Measurements from ENCODE around the gene OR2AG1. TPM values are rescaled to one million over a fixed set of nuclear protein-coding genes. Genes with fewer than 3 reads are reported as not detected.
A peak's percentile ranks its signal among the peaks of the same experiment; 100 is the strongest.

The OR2AG1 gene
- total RNA-seq, 2 experiments from 2014 or later = not detected

- no peaks in the 10 kb centered on the region for H4K20me1 ChIP-seq (ENCODE audit: insufficient read depth, low read length)
- peaks cover 5% of the 10 kb centered on the region; the same call in 1 of the 2 replicates for H3K9me3 ChIP-seq (ENCODE audit: low read length)
- no peak overlapping the region for H3K4me3 ChIP-seq (ENCODE audit: low read depth, low read length, poor library complexity, severe bottlenecking)
- no peak for DNase-seq (ENCODE audit: low spot score)
- H3K27ac ChIP-seq (ENCODE audit: low read depth, low read length, poor library complexity, severe bottlenecking) = no peak overlapping the region
- H2AFZ ChIP-seq (ENCODE audit: low read length) = peak overlapping the region; percentile 85; the same call in 1 of the 2 replicates
- peaks cover 25% of the 10 kb centered on the region for H3K4me1 ChIP-seq (ENCODE audit: insufficient read depth, low read length, poor library complexity, severe bottlenecking)
- no TSS peak for BruUV-seq (replicated peaks)
- ChIA-PET CTCF (ENCODE audit: unreplicated experiment) (interaction anchor here (1.1 to 2.3 kb wide), 3 partner anchors 8 to 64 kb away, joined by 3 to 12 read pairs (median 6); partner anchors contain the start of gene MRPL17), POLR2A (interaction anchor here (0.6 to 2.6 kb wide), 8 partner anchors 9 to 831 kb away, joined by 3 to 8 read pairs (median 4); no protein-coding TSS in a partner anchor)
- peak overlapping the region; percentile 61; the same call in 1 of the 2 replicates for H3K4me2 ChIP-seq (ENCODE audit: low read length)
- TF ChIP-seq EZH2phosphoT487 (IDR thresholded peaks at IDR 0.05; ENCODE audit: borderline replicate concordance, low read depth, low read length) = no peak
- TF ChIP-seq, protein P1, sequence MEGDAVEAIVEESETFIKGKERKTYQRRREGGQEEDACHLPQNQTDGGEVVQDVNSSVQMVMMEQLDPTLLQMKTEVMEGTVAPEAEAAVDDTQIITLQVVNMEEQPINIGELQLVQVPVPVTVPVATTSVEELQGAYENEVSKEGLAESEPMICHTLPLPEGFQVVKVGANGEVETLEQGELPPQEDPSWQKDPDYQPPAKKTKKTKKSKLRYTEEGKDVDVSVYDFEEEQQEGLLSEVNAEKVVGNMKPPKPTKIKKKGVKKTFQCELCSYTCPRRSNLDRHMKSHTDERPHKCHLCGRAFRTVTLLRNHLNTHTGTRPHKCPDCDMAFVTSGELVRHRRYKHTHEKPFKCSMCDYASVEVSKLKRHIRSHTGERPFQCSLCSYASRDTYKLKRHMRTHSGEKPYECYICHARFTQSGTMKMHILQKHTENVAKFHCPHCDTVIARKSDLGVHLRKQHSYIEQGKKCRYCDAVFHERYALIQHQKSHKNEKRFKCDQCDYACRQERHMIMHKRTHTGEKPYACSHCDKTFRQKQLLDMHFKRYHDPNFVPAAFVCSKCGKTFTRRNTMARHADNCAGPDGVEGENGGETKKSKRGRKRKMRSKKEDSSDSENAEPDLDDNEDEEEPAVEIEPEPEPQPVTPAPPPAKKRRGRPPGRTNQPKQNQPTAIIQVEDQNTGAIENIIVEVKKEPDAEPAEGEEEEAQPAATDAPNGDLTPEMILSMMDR (conservative IDR thresholded peaks at IDR 0.05; ENCODE audit: low read length) = no peak
- no peaks in the 10 kb centered on the region; the same call in 1 of the 2 replicates for H3K9me2 ChIP-seq (ENCODE audit: insufficient read depth, low read length)
- no peaks in the 10 kb centered on the region; the same call in 1 of the 2 replicates for H3K36me3 ChIP-seq (ENCODE audit: insufficient read depth, low read length)
- intact Hi-C loops (cut with micrococcal nuclease; ENCODE audit: unreplicated experiment) = no loop called here
- no peaks in the 10 kb centered on the region for H3K79me2 ChIP-seq (ENCODE audit: insufficient read depth, low read depth, low read length)
These were observed 35.6 kb upstream of the OR2AG1 start for GRCh38 chr11:6747097-6747668.

GRCh38 chr11:6755303-6755952 is 27.4 kb upstream of the OR2AG1 start:
- BruUV-seq (replicated peaks) = no TSS peak
- Histone ChIP-seq H3K4me2 (ENCODE audit: low read length) (no peak overlapping the region), H3K4me3 (ENCODE audit: low read depth, low read length, poor library complexity, severe bottlenecking) (no peak overlapping the region), H3K36me3 (ENCODE audit: insufficient read depth, low read length) (no peaks in the 10 kb centered on the region), H3K9me2 (ENCODE audit: insufficient read depth, low read length) (no peaks in the 10 kb centered on the region), H4K20me1 (ENCODE audit: insufficient read depth, low read length) (no peaks in the 10 kb centered on the region), H2AFZ (ENCODE audit: low read length) (no peak overlapping the region), H3K4me1 (ENCODE audit: insufficient read depth, low read length, poor library complexity, severe bottlenecking) (no peaks in the 10 kb centered on the region), H3K9me3 (ENCODE audit: low read length) (no peaks in the 10 kb centered on the region), H3K79me2 (ENCODE audit: insufficient read depth, low read depth, low read length) (no peaks in the 10 kb centered on the region), H3K27ac (ENCODE audit: low read depth, low read length, poor library complexity, severe bottlenecking) (no peak overlapping the region)
- ChIA-PET POLR2A (interaction anchor here (0.7 to 1.3 kb wide), 4 partner anchors 8 to 23 kb away, joined by 3 to 9 read pairs (median 4); no protein-coding TSS in a partner anchor), CTCF (ENCODE audit: unreplicated experiment) (interaction anchor here (0.8 to 1.6 kb wide), 3 partner anchors 9 to 17 kb away, joined by 3 to 12 read pairs (median 3); partner anchors contain the start of gene OR2AG2)
- intact Hi-C loops (cut with micrococcal nuclease; ENCODE audit: unreplicated experiment) = no loop called here
- DNase-seq (ENCODE audit: low spot score) = peak; percentile 47
- TF ChIP-seq EZH2phosphoT487 (IDR thresholded peaks at IDR 0.05; ENCODE audit: borderline replicate concordance, low read depth, low read length) = no peak
- TF ChIP-seq, protein P1 (conservative IDR thresholded peaks at IDR 0.05; ENCODE audit: low read length) = peak; percentile 97

All from OCI-LY7 (cell line).